CD1c-positive myeloid dendritic cell (primary cell): ENCODE measurements around the gene CAMK1D.
"Not testable (repeated sequence)": the region's sequence is repeated elsewhere in the genome, so short reads cannot be mapped to it uniquely, and the experiment has no call there.

Experiments
- DNase-seq: peaks from one replicate; pipeline ENCODE4 v3.0.0-alpha.2; 2016; ENCODE audit errors: extremely low spot score

The CAMK1D gene

DNA sequence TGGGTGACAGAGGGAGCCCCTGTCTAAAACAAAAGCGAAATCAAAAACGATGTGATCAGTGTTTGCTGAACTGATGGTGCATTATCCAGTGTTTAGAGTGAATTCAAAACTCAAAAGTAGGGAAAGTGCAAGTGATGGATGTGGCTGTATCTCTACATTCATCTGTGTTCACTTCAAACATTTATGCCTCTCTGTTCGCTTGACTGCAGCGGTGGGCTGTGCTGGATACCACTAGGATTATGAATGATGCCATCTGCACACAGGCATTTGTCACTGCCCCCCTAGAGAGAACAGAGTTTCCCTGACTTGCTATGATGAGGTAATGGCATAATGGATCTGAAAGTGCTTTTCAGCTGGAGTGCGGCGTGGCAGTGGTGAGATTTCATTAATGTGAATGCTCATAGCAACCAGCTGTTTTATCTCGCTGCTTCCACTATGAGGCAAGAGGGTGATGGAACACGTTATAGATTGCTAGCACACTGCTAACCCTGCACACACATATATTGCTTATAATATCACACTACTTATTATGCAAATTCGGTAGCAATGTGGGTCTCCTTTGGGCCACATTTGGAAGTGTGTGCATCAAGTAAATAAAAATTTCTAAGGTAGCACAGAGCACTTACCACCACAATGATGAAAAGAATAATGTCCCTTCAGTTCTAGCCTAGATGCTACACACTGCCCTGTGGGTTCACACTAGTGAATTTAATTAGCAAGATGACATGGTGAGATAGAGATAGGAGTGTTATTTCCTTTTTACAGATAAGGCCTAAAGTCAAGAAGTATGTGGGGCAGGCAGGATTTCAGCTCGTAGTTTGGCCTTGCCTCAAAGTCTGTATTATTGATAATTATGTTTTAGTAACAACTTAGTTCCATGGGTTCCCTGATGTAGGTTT lies 164.7 kb downstream of the CAMK1D start:
- no peak for DNase-seq

DNA sequence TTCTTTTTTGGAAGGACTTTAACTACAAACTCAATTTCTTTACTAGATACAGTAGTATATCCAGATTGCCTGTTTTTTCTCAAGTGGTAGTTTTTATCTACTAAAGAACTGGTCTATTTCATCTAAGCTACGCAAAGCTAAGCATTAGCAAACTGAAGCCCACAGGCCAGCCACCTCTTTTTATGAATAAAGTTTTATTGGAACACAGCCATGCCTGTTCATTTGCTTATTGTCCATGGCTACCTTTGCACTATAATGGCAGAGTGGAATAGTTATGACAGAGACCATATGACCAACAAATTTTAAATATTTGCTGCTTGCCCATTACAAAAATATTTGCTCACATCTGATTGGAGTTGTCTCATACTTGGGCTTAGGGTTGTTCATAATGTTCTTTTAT lies 168.7 kb downstream of the CAMK1D start:
- DNase-seq, result no peak

DNA sequence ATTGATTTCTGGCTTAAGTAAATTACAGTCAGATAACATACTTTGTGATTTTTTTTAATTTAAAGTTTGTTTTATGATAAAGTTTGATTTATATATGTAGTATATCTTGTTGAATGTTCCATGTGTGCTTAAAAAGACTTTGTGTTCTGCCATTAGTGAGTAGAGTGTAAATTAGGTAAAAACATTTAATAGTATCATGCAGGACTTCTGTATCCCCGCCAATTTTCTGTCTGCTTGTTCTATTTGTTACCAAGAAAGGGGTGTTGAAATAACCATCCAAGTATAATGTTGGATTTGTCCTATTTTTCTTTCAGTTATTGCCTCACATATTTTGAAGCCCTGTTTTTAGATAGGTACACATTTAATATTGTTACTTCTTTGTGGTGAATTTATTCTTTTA lies 172.1 kb downstream of the CAMK1D start:
- DNase-seq, result no peak

DNA sequence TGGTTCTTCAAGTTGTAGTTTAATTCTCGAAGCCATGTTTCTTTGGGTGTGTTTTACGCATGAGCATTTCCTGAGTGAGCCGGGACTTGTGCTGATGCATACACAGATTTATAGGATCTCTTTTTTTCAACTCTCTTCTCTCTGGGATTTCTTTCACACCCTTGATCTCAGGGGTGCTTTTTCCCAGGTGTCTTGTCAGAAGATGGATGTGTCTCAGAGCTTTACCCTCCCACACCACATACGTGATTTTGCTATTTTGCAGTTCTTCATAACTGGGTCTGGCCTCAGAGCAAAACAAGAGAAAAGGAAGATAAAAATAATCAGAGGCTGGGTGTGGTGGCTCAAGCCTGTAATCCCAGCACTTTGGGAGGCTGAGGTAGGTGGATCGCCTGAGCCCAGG lies 177.0 kb downstream of the CAMK1D start:
- no peak for DNase-seq

DNA sequence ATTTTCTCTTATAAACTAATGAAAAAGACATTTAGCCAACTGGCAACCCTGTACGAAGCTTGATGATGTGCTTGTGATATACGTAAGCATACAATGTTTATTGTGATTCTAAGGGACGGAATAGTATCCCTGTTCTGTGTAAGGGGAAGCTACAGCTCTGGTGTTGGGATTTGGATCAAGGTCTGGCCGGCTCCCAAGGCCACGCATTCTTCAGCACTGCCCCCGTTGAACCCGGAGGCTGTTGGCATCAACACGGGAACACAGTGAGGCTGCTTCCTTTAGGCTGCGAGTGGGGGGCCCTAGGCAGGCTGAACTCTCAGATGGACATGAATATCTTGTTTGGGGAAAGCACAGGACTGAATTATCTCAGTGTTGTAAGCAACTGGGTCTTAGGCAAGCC lies 180.6 kb downstream of the CAMK1D start:
- DNase-seq, result no peak

DNA sequence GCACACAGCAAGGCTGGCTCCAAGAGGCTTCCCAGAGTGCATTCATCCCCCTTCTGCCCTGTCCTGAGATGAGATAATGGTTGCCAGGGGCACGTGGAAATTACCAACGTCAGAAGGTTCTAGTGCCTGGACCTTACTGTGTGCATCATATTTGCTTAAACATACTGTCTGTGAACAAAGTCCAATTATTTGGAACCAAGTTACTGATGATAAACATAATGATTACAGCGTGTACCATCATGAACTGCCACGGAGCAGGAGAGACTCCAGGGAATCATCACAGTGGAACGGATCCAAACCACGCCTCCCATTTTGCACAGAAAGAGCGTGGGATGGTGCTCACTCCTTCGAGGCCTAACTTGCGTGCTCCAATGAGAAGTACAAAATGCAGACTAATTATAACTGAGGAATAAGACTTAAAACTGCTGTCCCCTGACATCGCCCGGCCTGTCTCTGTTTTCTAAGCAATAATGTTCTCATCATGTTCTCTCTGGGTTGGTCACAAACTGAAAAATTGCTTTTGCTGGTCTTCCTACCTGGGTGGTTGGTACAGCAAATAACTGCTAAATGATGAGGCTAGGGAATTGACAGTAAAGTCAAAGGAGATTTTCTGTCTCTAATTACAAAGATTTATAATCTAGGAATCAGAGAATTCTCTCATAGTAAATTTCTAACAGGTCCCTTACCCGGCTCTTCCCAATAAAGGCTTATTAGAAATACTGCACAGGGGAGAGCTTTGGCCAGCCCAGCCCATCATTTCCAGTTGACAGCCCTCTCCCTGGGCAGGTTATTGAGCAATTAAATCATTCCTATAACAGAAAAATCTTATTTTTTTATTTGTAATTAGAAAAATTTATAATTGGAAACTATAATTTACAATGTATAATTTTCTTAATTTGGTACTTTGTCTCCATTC lies 182.2 kb downstream of the CAMK1D start:
- no peak for DNase-seq

DNA sequence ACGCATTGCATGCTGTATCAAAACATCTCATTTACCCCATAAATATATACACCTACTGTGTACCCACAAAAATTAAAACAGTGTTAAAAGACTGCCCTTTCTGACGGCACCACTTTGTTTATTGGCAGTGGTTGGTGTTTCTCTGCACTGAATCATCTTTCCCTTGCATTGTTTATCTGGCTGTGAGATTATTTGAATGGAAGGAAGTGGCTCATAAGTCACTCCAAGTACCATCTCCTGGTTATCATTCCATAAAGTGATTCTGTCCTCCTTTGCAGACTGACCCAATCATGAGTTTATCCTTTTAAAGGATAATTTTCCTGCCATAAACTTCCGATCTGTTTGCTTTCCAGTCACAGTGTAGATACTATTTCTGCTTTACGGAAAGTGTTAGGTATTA lies 183.8 kb downstream of the CAMK1D start:
- DNase-seq, result no peak

DNA sequence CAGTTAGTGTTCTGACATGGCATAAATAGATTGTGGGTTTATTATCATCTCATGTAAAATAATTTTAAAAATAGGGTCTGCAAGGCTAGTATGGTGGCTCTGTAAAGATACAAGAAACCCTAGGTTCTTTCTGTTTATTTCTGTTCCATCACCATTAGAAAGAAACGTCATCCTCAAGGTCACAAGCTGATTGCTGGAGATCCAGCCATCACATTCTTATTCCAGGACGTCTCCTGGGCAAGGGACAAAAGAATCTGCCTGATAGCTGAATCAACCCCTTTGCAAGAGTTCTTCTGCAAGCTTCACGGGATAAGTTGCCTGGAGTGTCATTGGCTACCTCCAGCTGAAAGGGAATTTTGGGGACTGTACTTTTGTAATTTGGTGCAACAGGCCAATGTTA lies 184.4 kb downstream of the CAMK1D start:
- DNase-seq, result no peak

DNA sequence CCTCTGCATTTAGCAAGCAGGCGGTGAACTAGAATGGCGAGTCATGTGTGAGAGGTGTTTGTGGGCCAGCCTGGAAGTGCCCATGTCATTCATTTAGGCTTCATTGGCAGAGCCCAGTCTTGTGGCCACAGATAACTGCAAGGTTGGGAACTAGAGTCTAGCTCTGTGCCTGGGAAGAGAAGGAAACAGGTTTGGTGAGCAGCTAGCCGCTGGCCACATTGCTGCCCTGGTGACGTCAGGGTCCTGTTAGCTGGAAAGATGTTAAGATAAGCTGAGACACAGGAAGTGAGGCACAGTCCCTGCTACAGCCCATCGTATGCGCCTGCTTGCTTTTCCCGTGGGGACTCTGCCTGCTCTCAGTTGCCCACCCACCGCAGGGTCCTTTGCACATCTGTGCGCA lies 185.5 kb downstream of the CAMK1D start:
- no peak for DNase-seq

DNA sequence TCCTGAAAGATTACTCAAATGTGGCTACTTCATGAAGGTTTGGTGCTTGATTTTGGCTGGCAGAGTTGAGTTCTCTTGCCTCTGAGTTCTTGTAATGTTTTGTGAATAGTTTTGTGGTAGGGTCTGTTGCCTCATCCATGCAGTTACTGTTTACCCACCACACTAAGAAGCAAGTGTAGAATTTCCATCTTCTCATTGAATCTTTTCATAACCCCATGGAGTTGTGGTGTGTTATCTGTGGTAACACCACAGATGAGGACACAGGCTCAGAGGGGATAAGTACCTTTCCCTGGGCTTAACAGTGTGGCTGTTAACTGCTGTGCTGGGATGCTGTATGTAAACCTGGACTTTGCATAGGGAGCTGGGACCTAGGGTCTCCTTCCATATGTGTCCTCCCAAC lies 186.3 kb downstream of the CAMK1D start:
- DNase-seq, result no peak

DNA sequence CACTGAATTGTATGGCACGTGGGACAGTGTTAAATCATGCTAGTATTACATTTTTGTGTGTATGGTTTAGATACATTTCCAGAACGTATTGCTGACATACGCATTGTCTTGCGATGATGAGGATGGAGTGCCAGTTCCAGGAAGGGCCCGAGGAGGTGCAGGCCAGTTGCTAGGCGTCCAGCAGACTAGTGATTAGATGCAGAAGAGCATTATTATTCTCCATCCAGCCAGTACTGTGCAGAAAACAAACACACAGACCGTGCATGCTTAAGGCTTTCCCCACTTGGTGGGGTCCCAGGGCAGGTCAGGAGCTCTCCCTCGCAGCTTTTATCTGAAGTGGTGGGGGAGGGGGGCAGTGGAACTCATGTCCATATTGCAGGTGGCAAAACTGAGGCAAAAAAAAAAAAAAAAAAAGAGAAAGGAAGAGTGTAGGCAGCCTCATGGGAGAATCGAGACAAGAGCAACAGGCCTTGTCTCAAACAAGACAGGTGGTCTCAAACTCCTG lies 189.2 kb downstream of the CAMK1D start:
- no peak for DNase-seq

DNA sequence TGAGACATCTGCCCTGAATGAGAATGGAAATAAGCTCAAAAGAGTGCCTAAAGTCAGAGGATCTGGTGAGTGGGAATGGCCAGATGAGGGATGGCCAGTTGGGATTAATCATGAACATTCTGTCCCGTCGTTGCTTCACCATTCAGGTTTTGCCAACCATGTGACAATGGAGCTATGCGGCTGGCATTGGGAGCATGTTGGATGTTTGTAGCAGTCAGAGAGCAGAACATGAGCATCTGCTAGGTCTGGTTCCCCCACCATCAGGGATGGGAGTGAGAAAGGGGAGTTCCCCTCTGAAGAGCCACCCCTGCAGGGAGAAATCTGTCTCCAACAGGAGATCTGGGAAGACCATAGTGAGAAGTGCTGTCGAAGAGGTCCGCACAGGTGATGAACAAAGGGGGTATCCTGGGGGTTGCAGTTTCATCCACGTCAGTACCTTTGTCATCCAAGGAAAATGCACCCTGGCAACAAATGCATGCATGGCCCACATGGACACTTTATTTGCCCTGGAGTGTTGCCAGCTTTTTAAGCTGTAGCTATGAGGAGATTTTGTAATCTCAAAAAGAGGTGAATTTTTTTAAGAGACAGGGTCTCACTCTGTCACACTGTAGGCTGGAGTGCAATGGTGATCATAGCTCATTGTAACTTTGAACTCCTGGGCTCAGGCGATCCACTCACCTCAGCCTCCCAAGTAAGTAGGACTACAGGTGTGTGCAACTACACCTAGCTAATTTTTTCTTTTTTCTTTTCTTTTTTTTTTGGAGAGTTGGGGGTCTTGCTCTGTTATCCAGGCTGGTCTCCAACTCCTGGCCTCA lies 190.2 kb downstream of the CAMK1D start:
- DNase-seq, result no peak

DNA sequence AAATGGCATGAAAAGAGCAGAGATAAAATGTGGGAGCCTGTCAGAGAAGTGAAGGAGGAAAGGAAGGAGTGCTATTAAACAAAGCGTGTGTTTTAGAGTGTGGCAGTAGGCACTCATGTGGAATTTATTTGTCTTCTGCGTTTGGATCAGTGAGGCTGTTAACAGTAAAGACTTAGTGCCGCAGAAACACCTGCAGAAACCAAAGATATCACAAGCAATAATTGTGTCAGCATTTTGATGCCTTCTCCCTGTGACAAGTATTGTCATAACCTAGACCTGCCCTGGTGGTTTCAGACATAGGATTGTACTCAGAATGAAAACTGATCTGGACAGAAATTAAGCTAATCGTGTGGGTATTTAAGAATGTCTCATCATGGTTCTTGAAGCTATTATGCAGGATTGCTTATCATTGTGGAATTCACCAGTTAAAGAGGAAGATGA lies 191.0 kb downstream of the CAMK1D start:
- no peak for DNase-seq

DNA sequence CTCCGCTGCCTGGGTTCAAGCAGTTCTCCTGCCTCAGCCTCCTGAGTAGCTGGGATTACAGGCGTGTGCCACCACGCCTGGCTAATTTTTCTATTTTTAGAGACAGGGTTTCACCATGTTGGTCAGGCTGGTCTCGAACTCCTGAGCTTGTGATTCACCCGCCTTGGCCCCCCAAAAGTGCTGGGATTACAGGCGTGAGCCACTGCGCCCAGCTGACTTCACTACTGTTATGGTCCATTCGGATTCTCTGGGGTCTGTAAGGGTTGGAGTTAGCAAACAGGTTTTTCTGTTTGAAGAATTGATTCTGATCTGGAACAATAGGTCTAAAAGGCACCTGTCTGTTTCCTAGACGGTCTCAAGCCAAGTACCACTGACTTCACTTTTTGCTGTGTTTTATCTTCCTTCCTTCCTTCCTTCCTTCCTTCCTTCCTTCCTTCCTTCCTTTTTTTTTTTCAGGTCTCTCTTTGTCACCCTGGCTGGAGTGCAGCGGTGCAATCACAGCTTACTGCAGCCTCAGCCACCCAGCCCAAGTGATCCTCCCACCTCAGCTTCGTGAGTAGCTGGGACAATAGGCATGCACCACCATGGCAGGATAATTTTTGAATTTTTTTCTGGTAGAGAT lies 192.2 kb downstream of the CAMK1D start:
- DNase-seq, result no peak

DNA sequence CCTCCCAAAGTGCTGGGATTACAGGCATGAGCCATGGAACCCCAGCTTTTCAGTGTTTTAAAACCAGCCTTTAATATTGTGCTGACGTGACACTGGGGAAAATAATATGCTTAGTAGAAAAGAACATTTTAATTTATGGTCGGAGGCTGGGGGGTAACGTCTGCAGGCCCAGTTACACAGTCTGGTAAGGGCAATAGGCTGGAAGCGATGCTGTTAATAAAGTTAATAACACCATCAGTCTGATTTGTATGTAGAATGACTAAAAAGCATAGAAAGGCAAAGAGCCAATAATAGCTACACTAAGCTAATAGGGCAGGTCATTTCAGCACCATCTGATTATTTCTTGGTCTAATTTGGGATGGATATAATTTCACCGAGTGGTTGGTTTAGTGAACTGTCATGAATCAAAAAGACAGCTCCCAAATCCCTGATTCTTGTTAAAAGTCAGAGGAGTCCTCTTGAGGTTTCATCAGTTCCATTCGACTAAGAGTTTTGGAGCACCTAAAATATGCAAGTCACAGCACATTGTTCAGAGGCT lies 192.9 kb downstream of the CAMK1D start:
- DNase-seq, result no peak

DNA sequence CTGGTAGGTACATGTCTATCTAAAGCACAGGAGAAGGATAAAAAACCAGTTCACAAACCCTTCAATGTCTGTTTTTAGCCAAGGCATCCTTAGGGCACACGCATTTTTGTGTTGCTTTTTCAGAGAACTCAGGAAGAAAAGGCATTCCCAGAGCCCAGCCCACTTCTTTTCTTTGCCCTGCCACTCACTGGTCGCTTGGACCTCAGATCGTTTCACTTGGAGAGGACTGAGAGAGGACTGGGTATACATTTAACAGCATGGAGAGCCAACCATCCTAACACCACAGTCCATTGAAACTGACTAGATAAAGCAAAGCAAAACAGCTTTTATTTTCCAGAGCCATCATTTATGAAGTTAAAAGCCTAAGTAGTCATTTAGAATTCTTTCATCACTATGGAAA lies 194.2 kb downstream of the CAMK1D start:
- DNase-seq, result no peak

DNA sequence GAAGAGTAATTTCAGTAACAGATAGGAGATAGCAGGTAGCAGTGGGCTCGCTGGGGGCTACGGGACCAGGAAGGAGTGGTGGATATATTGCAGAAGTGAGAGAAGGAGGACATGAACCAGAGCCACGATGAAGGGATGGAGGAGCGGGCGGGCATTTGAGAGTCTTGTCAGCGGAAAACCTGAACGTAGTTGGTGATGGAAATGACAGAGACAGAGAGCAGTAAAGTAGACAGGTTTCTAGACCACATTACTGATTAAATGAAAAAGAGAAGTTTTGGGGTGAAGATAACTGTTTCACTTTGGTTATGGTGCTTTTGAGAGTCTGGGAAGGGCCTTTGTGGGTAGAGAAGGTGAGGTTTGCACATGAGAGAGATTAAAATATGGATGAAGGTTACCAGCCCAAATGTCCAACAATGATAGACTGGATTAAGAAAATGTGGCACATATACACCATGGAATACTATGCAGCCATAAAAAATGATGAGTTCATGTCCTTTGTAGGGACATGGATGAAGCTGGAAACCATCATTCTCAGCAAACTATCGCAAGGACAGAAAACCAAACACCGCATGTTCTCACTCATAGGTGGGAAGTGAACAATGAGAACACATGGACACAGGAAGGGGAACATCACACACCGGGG lies 196.9 kb downstream of the CAMK1D start:
- not testable (repeated sequence) for DNase-seq

DNA sequence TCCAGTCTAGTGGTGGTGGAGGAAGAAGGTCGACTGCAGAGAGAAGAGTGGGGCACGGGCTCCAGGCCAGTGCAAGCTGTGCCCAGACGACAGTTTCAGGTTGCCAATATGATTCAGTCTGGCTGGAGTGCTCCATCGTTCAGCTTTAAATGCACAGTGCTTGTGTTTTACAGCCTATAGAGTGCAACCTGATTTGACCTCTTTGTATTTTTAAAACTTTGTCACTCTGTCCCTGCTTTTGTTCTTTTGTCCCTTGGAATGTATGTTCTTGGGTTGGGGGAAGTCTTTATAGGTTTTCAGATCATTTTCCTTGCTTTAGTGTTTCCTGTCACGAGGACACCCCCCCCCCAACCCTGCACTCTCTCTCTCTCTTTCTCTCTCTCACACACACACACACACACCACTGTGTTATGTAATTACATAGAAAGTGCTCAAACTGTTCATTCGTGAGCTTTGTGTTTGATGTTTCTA lies 198.0 kb downstream of the CAMK1D start:
- DNase-seq, result no peak

DNA sequence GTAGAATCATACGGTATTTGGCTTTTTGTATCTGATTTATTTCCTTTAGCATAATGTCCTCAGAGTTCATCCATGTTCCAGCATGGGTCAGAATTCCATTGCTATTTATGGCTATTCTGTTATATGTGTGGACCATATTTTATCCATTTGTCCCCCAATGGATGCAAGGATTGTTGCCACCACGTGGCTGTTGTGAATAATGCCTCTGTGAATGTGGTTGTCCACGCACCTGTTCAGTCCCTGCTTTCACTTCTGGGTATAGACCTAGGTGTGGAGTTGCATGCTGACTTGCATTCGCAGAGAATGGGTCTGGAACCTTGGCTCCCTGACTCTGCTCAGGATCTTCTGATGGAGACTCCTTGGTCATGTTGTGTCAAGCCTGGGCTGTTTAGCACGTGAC lies 199.9 kb downstream of the CAMK1D start:
- no peak for DNase-seq

DNA sequence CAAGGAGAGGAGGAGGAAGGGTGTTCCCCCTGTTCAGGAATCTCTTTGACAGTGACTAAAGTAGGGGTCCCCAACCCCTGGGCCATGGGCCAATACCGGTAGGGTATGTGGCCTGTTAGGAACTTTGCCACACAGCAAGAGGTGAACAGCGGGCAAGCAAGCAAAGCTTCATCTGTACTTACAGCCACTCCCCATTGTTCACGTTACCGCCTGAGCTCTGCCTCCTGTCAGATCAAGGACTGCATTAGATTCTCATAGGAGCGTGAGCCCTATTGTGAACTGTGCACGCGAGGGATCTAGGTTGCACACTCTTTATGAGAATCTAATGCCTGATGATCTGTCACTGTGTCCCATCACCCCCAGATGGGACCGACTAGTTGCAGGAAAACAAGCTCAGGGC lies 201.6 kb downstream of the CAMK1D start:
- no peak for DNase-seq
